B cell (primary cell): ENCODE data around the gene TFAP2C.

Experiments
- CTCF ChIP-seq: fragments of 200-600 bp; IDR thresholded peaks from one replicate; pipeline ENCODE4 v1.8.0; 2022; ENCODE audit warnings: antibody characterized with exemption, mild to moderate bottlenecking
- EZH2 ChIP-seq: IDR thresholded peaks from 2 replicates; pipeline ENCODE4 v1.6.1; 2012; ENCODE audit warnings: borderline replicate concordance, low read depth, mild to moderate bottlenecking, moderate library complexity, low read length; ENCODE audit not compliant: insufficient read depth, poor library complexity, severe bottlenecking

DNA sequence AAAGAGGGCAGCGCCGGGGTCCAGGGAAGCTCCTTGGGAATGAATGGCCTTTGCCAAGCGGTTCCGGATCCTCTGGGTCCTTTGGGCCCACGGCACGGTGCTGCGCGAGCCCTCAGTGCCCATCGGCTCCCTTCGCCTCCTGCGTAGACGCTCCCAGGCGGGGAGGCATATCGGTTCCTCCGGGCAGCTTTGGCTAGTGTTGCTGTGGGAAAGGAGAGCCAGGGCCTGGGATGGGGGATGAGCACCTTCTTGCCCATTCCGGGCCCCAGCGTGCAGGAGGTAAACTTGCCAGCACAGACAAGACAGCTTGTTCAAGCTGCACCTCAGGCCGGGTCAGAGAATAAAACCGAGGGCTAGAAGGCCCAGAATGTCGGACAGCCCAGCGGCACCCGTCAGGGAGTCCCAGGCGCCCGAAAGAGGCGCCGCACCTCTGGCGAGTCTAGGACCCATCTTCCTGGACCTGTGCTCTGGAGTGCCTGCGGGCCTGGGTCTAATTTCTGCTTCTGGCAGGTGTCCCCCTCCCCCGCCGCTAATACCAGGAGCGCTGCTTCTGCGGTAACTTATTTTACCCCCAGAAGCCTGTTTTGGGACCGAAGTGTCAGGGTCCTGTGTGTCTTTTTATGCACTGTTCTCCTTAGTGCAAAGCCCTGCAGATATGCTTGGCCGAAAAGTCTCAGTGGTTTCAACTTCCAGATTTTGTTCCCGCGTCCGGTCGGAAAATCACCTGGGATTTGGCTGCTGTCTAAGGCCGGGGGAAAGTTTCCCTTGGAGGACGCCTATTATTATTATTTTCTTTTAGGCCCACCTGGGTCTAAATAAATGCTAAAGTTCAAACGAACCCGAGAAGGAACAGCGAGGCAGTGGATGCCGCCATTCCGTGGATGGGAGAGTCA, 1.7 kb upstream of the TFAP2C start:
- no peak for TF ChIP-seq CTCF
- no peak for TF ChIP-seq EZH2
